Activated CD4-positive, alpha-beta memory T cell treated with anti-CD3 and anti-CD28 coated beads, Interleukin-2, amount 10 ng/mL, durations not matched to agents 7 days and 5 days (primary cell): ENCODE data around the gene ATP10A. TPM values are rescaled to one million over a fixed set of nuclear protein-coding genes. Genes with fewer than 3 reads are reported as not detected.

Source experiments
- CTCF ChIA-PET: fragments of 350-600 bp; sonication (Branson Sonifier 250); formaldehyde crosslinking; loops from one replicate; lab custom pipeline; 2021; ENCODE audit warnings: antibody characterized with exemption, inconsistent platforms; lab: Charles Lee
- POLR2A ChIA-PET: fragments of 350-600 bp; sonication (Branson Sonifier 250); formaldehyde crosslinking; loops from one replicate; lab custom pipeline; 2021; ENCODE audit warnings: antibody characterized with exemption; lab: Charles Lee
- DNase-seq: peaks from one replicate; pipeline ENCODE4 v3.0.0-alpha.2; 2020
- H3K27ac Mint-ChIP-seq: one replicate; pipeline ENCODE4 v1.8.0; 2021; ENCODE audit warnings: mild to moderate bottlenecking, mixed read lengths
- H3K27me3 Mint-ChIP-seq: one replicate; pipeline ENCODE4 v1.8.0; 2021; ENCODE audit warnings: mixed read lengths
- H3K36me3 Mint-ChIP-seq: one replicate; pipeline ENCODE4 v1.8.0; 2021; ENCODE audit warnings: low read depth, mixed read lengths
- H3K4me1 Mint-ChIP-seq: one replicate; pipeline ENCODE4 v1.8.0; 2021; ENCODE audit warnings: mixed read lengths
- H3K4me3 Mint-ChIP-seq: one replicate; pipeline ENCODE4 v1.8.0; 2021; ENCODE audit warnings: mild to moderate bottlenecking, mixed read lengths
- H3K9me3 Mint-ChIP-seq: one replicate; pipeline ENCODE4 v1.8.0; 2021; ENCODE audit warnings: mixed read lengths
- total RNA-seq, 2 experiments: library from RNA; stranded (reverse); gene quantifications; one replicate each; pipeline ENCODE4 v1.2.3, GENCODE V29; 2021

The ATP10A gene
- total RNA-seq, 2 experiments from 2014 or later = 35.8 to 36.5 TPM

GRCh38 chr15:25730918-25731317 lies 132.2 kb downstream of the ATP10A start:
- Mint-ChIP-seq H3K36me3 (peaks cover 8% of the 10 kb centered on the region), H3K9me3 (no peaks in the 10 kb centered on the region), H3K27ac (no peak overlapping the region), H3K27me3 (no peaks in the 10 kb centered on the region), H3K4me1 (no peaks in the 10 kb centered on the region), H3K4me3 (no peak overlapping the region)
- CTCF ChIA-PET = no interaction called here
- DNase-seq = no peak
- POLR2A ChIA-PET = no interaction called here

GRCh38 chr15:25728816-25729215 lies 134.3 kb downstream of the ATP10A start:
- peak; percentile 9 for DNase-seq
- Mint-ChIP-seq H3K27ac (no peak overlapping the region), H3K9me3 (no peaks in the 10 kb centered on the region), H3K27me3 (no peaks in the 10 kb centered on the region), H3K36me3 (peaks cover 15% of the 10 kb centered on the region), H3K4me1 (no peaks in the 10 kb centered on the region), H3K4me3 (no peak overlapping the region)
- POLR2A ChIA-PET = no interaction called here
- CTCF ChIA-PET = no interaction called here

- POLR2A ChIA-PET = no interaction called here
- CTCF ChIA-PET = no interaction called here
- H3K36me3 Mint-ChIP-seq = peaks cover 13% of the 10 kb centered on the region
- DNase-seq = peak; percentile 3
- H3K9me3 Mint-ChIP-seq = no peaks in the 10 kb centered on the region
- H3K27ac Mint-ChIP-seq = no peak overlapping the region
- H3K27me3 Mint-ChIP-seq = no peaks in the 10 kb centered on the region
- H3K4me3 Mint-ChIP-seq = no peak overlapping the region
- no peaks in the 10 kb centered on the region for H3K4me1 Mint-ChIP-seq
Observed at GRCh38 chr15:25727867-25728600, 135.1 kb downstream of the ATP10A start.

GRCh38 chr15:25727116-25727515 lies 136.0 kb downstream of the ATP10A start:
- Mint-ChIP-seq H3K27me3 (no peaks in the 10 kb centered on the region), H3K4me3 (no peak overlapping the region), H3K27ac (no peak overlapping the region), H3K36me3 (peaks cover 21% of the 10 kb centered on the region), H3K4me1 (no peaks in the 10 kb centered on the region), H3K9me3 (no peaks in the 10 kb centered on the region)
- ChIA-PET CTCF (no interaction called here), POLR2A (no interaction called here)
- peak; percentile 12 for DNase-seq

- CTCF ChIA-PET = interaction anchor here (1.5 kb wide), 1 partner anchor 16 kb away, joined by 3 read pairs; no protein-coding TSS in a partner anchor
- POLR2A ChIA-PET = no interaction called here
- H3K27ac Mint-ChIP-seq = no peak overlapping the region
- H3K4me1 Mint-ChIP-seq = no peaks in the 10 kb centered on the region
- H3K9me3 Mint-ChIP-seq = no peaks in the 10 kb centered on the region
- peaks cover 31% of the 10 kb centered on the region for H3K36me3 Mint-ChIP-seq
- H3K4me3 Mint-ChIP-seq = no peak overlapping the region
- no peak for DNase-seq
- no peaks in the 10 kb centered on the region for H3K27me3 Mint-ChIP-seq
Observed at GRCh38 chr15:25725758-25726157, 137.4 kb downstream of the ATP10A start.

- no peaks in the 10 kb centered on the region for H3K4me1 Mint-ChIP-seq
- H3K9me3 Mint-ChIP-seq = no peaks in the 10 kb centered on the region
- H3K4me3 Mint-ChIP-seq = no peak overlapping the region
- H3K27ac Mint-ChIP-seq = no peak overlapping the region
- peaks cover 38% of the 10 kb centered on the region for H3K36me3 Mint-ChIP-seq
- DNase-seq = no peak
- CTCF ChIA-PET = interaction anchor here (1.5 kb wide), 1 partner anchor 15 kb away, joined by 3 read pairs; no protein-coding TSS in a partner anchor
- no peaks in the 10 kb centered on the region for H3K27me3 Mint-ChIP-seq
- POLR2A ChIA-PET = no interaction called here
Observed at GRCh38 chr15:25724899-25725298, 138.2 kb downstream of the ATP10A start.

- no peaks in the 10 kb centered on the region for H3K27me3 Mint-ChIP-seq
- peaks cover 42% of the 10 kb centered on the region for H3K36me3 Mint-ChIP-seq
- no peak for DNase-seq
- no peaks in the 10 kb centered on the region for H3K9me3 Mint-ChIP-seq
- POLR2A ChIA-PET = no interaction called here
- CTCF ChIA-PET = interaction anchor here (0.9 kb wide), 1 partner anchor 11 kb away, joined by 3 read pairs; no protein-coding TSS in a partner anchor
- no peaks in the 10 kb centered on the region for H3K4me1 Mint-ChIP-seq
- H3K27ac Mint-ChIP-seq = no peak overlapping the region
- no peak overlapping the region for H3K4me3 Mint-ChIP-seq
Observed at GRCh38 chr15:25721605-25721955, 141.5 kb downstream of the ATP10A start.

- no peaks in the 10 kb centered on the region for H3K9me3 Mint-ChIP-seq
- ChIA-PET CTCF (no interaction called here), POLR2A (no interaction called here)
- peaks cover 31% of the 10 kb centered on the region for H3K36me3 Mint-ChIP-seq
- H3K4me3 Mint-ChIP-seq = no peak overlapping the region
- no peak for DNase-seq
- H3K27me3 Mint-ChIP-seq = no peaks in the 10 kb centered on the region
- H3K27ac Mint-ChIP-seq = no peak overlapping the region
- H3K4me1 Mint-ChIP-seq = no peaks in the 10 kb centered on the region
Observed at GRCh38 chr15:25719101-25719985, 143.8 kb downstream of the ATP10A start.

- no peak overlapping the region for H3K4me3 Mint-ChIP-seq
- H3K36me3 Mint-ChIP-seq = peaks cover 28% of the 10 kb centered on the region
- H3K9me3 Mint-ChIP-seq = no peaks in the 10 kb centered on the region
- DNase-seq = no peak
- no peaks in the 10 kb centered on the region for H3K27me3 Mint-ChIP-seq
- ChIA-PET POLR2A (no interaction called here), CTCF (no interaction called here)
- no peak overlapping the region for H3K27ac Mint-ChIP-seq
- no peaks in the 10 kb centered on the region for H3K4me1 Mint-ChIP-seq
Observed at GRCh38 chr15:25718597-25718996, 144.5 kb downstream of the ATP10A start.

- no peaks in the 10 kb centered on the region for H3K4me1 Mint-ChIP-seq
- no peaks in the 10 kb centered on the region for H3K27me3 Mint-ChIP-seq
- no peaks in the 10 kb centered on the region for H3K9me3 Mint-ChIP-seq
- POLR2A ChIA-PET = no interaction called here
- H3K36me3 Mint-ChIP-seq = peaks cover 28% of the 10 kb centered on the region
- CTCF ChIA-PET = no interaction called here
- no peak overlapping the region for H3K27ac Mint-ChIP-seq
- DNase-seq = no peak
- H3K4me3 Mint-ChIP-seq = no peak overlapping the region
Observed at GRCh38 chr15:25718169-25718536, 145.0 kb downstream of the ATP10A start.

GRCh38 chr15:25717457-25718168 lies 145.5 kb downstream of the ATP10A start:
- DNase-seq = no peak
- peaks cover 25% of the 10 kb centered on the region for H3K36me3 Mint-ChIP-seq
- no peaks in the 10 kb centered on the region for H3K9me3 Mint-ChIP-seq
- H3K4me3 Mint-ChIP-seq = no peak overlapping the region
- no peaks in the 10 kb centered on the region for H3K27me3 Mint-ChIP-seq
- H3K4me1 Mint-ChIP-seq = no peaks in the 10 kb centered on the region
- ChIA-PET CTCF (interaction anchor here (1.0 kb wide), 1 partner anchor 216 kb away, joined by 4 read pairs; no protein-coding TSS in a partner anchor), POLR2A (no interaction called here)
- H3K27ac Mint-ChIP-seq = no peak overlapping the region

GRCh38 chr15:25717127-25717456 lies 146.0 kb downstream of the ATP10A start:
- Mint-ChIP-seq H3K4me3 (no peak overlapping the region), H3K27ac (no peak overlapping the region), H3K4me1 (no peaks in the 10 kb centered on the region), H3K27me3 (no peaks in the 10 kb centered on the region), H3K9me3 (no peaks in the 10 kb centered on the region), H3K36me3 (peaks cover 24% of the 10 kb centered on the region)
- POLR2A ChIA-PET = no interaction called here
- DNase-seq = no peak
- CTCF ChIA-PET = interaction anchor here (1.0 kb wide), 1 partner anchor 217 kb away, joined by 4 read pairs; no protein-coding TSS in a partner anchor
